ENCODE data around the gene HSD17B12.

The HSD17B12 gene

DNA sequence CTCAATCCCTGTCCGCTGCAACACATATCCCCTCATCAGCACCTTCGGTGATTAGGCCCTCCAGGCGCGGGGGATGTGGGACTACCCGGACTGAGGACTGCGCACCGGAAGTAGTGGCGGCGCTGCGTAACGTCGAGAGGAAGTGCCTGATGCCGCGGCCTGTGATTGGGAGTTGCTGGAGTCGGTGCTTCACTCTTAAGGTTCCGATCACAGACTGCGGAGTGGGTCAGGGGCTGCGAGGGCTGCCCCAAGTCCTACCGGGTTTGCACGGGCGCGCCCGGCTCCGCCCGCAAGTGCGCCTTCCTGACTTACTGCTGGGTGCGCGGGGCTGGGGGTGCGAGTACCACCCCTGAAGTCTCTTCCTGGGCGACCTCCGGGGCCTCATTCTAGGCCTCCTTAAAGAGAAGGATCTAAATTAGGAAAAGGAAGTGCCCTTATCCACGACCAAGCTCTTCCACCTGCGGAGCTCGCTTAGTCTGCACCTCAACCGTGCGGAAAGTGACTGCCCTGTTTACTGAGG is 200.2 kb downstream of the HSD17B12 start, which contains the start of gene ALKBH3:
Gene ALKBH3, plus strand, starts transcription at position 192 of the 520 bp plus-strand sequence. CDS start 1,822 bp downstream, outside the sequence.
- peak; percentile 89 for DNase-seq
- in situ Hi-C loops (cut with HindIII; ENCODE audit: low pct_ligation_motif_present, low pct_unique_long_range_greater_than_20kb, low sequenced_read_pairs) = no loop called here

DNA sequence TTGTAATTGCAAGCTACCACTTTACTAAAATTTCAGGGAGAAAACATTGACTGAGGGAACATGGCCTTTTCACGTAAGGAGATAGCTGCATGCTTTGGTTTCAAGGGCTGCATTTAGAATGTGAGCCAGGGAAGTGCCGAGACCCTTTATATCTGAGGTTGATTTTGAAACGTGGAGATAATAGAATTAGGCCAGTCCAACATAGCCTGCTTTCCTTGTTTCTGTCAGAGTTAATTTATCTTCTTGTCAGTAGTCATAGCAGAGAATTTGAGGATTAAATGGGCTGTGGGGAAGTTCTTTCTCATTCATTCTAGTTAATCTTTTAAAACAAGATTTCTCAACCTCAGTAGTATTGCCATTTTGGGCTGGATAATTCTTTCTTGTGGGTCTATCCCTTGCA is 212.3 kb downstream of the HSD17B12 start:
- in situ Hi-C loops (cut with HindIII; ENCODE audit: low pct_ligation_motif_present, low pct_unique_long_range_greater_than_20kb, low sequenced_read_pairs) = no loop called here
- no peak for DNase-seq

GRCh38 chr11:43894546-43894945 is 214.0 kb downstream of the HSD17B12 start:
- in situ Hi-C loops (cut with HindIII; ENCODE audit: low pct_ligation_motif_present, low pct_unique_long_range_greater_than_20kb, low sequenced_read_pairs) = no loop called here
- no peak for DNase-seq

- in situ Hi-C loops (cut with HindIII; ENCODE audit: low pct_ligation_motif_present, low pct_unique_long_range_greater_than_20kb, low sequenced_read_pairs) = no loop called here
- DNase-seq = no peak
Measured at GRCh38 chr11:43895601-43896000, 215.1 kb downstream of the HSD17B12 start.

DNA sequence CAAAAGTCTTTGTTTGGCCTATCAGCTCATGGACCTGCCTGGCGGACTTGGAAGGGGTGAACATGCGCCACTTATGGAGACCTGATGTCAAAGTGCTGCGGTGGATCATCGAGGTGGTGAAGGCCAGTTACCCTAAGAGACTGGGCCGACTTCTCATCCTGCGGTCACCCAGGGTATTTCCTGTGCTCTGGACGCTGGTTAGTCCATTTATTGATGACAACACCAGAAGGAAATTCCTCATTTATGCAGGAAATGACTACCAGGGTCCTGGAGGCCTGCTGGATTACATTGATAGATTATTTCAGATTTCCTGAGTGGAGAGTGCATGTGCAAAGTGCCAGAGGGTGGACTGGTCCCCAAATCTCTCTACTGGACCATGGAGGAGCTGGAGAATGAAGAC is 218.0 kb downstream of the HSD17B12 start:
- in situ Hi-C loops (cut with HindIII; ENCODE audit: low pct_ligation_motif_present, low pct_unique_long_range_greater_than_20kb, low sequenced_read_pairs) = no loop called here

GRCh38 chr11:43899094-43899493 is 218.6 kb downstream of the HSD17B12 start:
- in situ Hi-C loops (cut with HindIII; ENCODE audit: low pct_ligation_motif_present, low pct_unique_long_range_greater_than_20kb, low sequenced_read_pairs) = no loop called here
- DNase-seq = no peak

More for the DNA sequence above, 218.0 kb downstream of the HSD17B12 start:
- DNase-seq = no peak

DNA sequence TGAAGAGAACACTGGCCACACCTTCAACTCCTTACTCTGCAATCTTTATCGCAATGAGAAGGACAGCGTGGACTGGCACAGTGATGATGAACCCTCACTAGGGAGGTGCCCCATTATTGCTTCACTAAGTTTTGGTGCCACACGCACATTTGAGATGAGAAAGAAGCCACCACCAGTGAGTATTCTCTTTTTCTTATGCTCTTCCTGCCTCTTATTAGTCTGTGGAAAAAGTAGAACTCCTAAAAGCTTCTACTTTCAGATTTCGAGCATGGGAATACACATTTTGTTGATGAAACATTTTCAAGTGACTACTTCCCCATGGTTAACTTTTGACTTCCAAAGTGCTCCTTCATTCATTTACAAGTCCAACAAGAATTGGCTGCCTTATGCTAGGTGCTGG is 221.0 kb downstream of the HSD17B12 start:
- DNase-seq = no peak
- in situ Hi-C loops (cut with HindIII; ENCODE audit: low pct_ligation_motif_present, low pct_unique_long_range_greater_than_20kb, low sequenced_read_pairs) = no loop called here

DNA sequence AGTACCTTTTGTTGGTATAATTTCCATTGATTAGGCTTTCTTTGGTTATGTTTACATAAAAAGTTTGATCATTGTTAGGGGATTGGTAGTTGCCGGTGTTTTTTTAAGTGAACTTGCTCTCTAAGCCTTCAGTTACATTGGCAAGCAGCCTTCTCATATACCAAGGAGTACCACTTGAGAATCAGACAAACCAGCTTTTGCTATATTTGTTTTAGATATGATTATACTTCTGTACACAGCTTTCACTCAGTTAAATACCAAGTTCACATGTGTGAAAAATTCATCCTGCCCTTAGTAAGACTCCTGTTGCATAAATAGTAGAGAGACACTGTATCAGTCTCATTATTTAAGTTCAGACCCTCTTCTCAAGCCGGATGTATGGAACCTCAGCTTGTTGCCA is 222.5 kb downstream of the HSD17B12 start:
- in situ Hi-C loops (cut with HindIII; ENCODE audit: low pct_ligation_motif_present, low pct_unique_long_range_greater_than_20kb, low sequenced_read_pairs) = no loop called here
- no peak for DNase-seq

- in situ Hi-C loops (cut with HindIII; ENCODE audit: low pct_ligation_motif_present, low pct_unique_long_range_greater_than_20kb, low sequenced_read_pairs) = no loop called here
- no peak for DNase-seq
Measured at GRCh38 chr11:43903969-43904368, 223.4 kb downstream of the HSD17B12 start.

- in situ Hi-C loops (cut with HindIII; ENCODE audit: low pct_ligation_motif_present, low pct_unique_long_range_greater_than_20kb, low sequenced_read_pairs) = no loop called here
- no peak for DNase-seq
Measured at GRCh38 chr11:43904742-43905535, 224.4 kb downstream of the HSD17B12 start.

DNA sequence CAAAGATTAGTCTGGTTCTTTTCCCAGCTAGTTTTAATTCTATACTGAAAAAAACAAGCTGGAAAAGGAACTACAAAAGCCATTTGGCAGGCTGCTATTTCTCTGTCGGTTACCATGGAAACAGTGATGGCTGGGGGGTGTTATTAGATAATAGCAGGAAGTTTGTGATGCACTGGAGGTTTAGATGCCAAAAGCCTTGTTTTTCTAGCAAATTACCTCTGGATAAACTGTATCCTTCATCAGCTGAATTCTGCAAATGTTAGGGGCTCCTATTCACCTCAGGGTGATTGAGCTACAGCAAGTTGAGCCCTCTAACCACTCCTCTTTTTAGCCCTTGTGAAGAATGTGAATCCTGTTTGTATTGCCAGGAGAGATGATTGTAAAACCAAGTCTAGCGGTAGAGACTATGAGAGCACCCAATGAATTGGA is 225.3 kb downstream of the HSD17B12 start:
- no peak for DNase-seq
- in situ Hi-C loops (cut with HindIII; ENCODE audit: low pct_ligation_motif_present, low pct_unique_long_range_greater_than_20kb, low sequenced_read_pairs) = no loop called here

All from ACHN (cell line).